Pancreas (tissue), 10 donors: ENCODE results near the gene CSK. TPM values are rescaled to one million over a fixed set of nuclear protein-coding genes. Genes with fewer than 3 reads are reported as not detected.
A peak's percentile ranks its signal among the peaks of the same experiment; 100 is the strongest.

Experiments used
- ATAC-seq, 4 donors: fragments of 200-7000 bp; cut with Tn5 transposase; one replicate each; pipeline versions ENCODE4 v1.8.0 to v1.9.1; 2020; ENCODE audit warnings: mild to moderate bottlenecking in 4 of 4, moderate library complexity in 4 of 4
- DNase-seq, 6 donors: peaks; one replicate each; pipeline ENCODE4 v3.0.0-alpha.2; 2020
- FAIRE-seq: peaks from 2 replicates; lab custom pipeline; 2012; peaks lifted over from hg19 to GRCh38; lab: Jason Lieb, UNC
- H3K27ac ChIP-seq, 4 donors: fragments of 200-600 bp; sonication (generic); 1 replicate in 3 of 4; 2 replicates in 1 of 4; pipeline versions ENCODE4 v1.5.0 to v1.8.0; 2020
- H3K27me3 ChIP-seq, 4 donors: fragments of 200-600 bp; one replicate each; pipeline ENCODE4 v1.8.0; 2021
- H3K36me3 ChIP-seq, 3 donors: fragments of 200-600 bp; sonication (generic) in 1 of 3; one replicate each; pipeline versions ENCODE4 v1.5.0 to v1.8.0; 2020 to 2021
- H3K4me1 ChIP-seq, 3 donors: fragments of 200-600 bp; one replicate each; pipeline ENCODE4 v1.8.0; 2021
- H3K4me3 ChIP-seq, 4 donors: fragments of 200-600 bp; sonication (generic) in 2 of 4; one replicate each; pipeline versions ENCODE4 v1.5.0 to v1.8.0; 2020 to 2021
- H3K9me3 ChIP-seq, 4 donors: fragments of 200-600 bp; one replicate each; pipeline ENCODE4 v1.8.0; 2021
- whole genome bisulfite sequencing, 2 donors: extraction: QIAGEN DNeasy Blood & Tissue Kit; methylation state at CpG; one replicate each; pipeline ENCODE4 v1.1.7; 2013; 5-methylcytosine and 5-hydroxymethylcytosine counted together
- intact Hi-C, 3 donors: fragments of 100-400 bp; cut with DNase I; formaldehyde crosslinking; loops; one replicate each; pipeline versions ENCODE4 v1.11.1 to v1.14.2; 2022
- polyA plus RNA-seq, 2 donors: library from polyadenylated mRNA; stranded (reverse); fragments of 200-250 nt; gene quantifications; one replicate each; pipeline ENCODE4 v1.2.3, GENCODE V29; 2013
- total RNA-seq, 6 donors: library from RNA; stranded (reverse); fragmentation: NEBNext Ultra II Directional in 4 of 6; extraction: Animal tissue kit (Norgen Biotek cat#: 25700) in 4 of 6; gene quantifications; one replicate each; pipeline versions ENCODE4 v1.2.1 to v1.2.4, GENCODE V29; 2021 to 2023
- TF ChIP-seq, protein P1 (sequence below), 4 donors: fragments of 200-600 bp; sonication (generic) in 3 of 4; IDR thresholded peaks; one replicate each; pipeline versions ENCODE4 v1.5.0 to v1.8.0; 2021; ENCODE audit warnings: antibody characterized with exemption in 4 of 4
- donor health status: healthy with polysubstance abuse.
- donor health status: DM: no; HTN: no; CAD: no; lungs with moderate emphysema.
- donor health status: DM: no; HTN: no; CAD: no.
- donor health status: control.
- donor health status: control.
- donor health status: Bipolar disorder and iron deficiency.
- donor health status: DM: yes; HTN: yes; CAD: no.
- donor health status: DM: no; HTN: no; CAD: no.
- donor health status: DM: no; HTN: no; CAD: no.
- donor health status: DM: yes; HTN: yes; CAD: no.

Gene CSK
- total and polyA plus RNA-seq, 8 donors: 8.5 to 35.1 (median 16.2) TPM

DNA sequence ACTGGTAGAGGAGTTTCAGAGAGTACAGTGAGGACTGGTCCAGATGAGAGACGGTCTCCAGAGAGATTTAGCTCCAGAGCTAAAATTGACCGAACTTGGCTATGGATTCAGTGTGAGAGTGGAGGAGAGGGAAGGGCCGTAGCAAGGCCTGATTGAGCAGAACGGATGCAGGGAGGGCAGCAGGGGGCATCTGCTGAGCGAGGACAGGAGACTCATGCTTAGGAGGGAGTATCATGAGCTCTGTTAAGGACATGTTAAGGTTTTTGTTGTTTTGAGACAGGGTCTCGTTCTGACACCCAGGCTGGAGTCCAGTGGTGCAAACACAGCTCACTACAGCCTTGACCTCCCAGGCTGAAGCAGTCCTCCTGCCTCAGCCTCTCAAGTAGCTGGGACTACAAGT lies 23.1 kb downstream of the CSK start:
- intact Hi-C loops: no loop called here
- Histone ChIP-seq H3K4me1 (peaks cover 0 to under 1% (median 0%) of the 10 kb centered on the region in 3 donors), H3K9me3 (no peaks in the 10 kb centered on the region), H3K27ac (no peak overlapping the region), H3K27me3 (no peaks in the 10 kb centered on the region), H3K4me3 (no peak overlapping the region), H3K36me3 (peaks cover 3 to 7% (median 5%) of the 10 kb centered on the region in 3 donors)
- DNase-seq: no peak
- WGBS, 2 donors: 78 to 87% methylated on average over 6 of the region's 6 CpGs
- TF ChIP-seq, protein P1, sequence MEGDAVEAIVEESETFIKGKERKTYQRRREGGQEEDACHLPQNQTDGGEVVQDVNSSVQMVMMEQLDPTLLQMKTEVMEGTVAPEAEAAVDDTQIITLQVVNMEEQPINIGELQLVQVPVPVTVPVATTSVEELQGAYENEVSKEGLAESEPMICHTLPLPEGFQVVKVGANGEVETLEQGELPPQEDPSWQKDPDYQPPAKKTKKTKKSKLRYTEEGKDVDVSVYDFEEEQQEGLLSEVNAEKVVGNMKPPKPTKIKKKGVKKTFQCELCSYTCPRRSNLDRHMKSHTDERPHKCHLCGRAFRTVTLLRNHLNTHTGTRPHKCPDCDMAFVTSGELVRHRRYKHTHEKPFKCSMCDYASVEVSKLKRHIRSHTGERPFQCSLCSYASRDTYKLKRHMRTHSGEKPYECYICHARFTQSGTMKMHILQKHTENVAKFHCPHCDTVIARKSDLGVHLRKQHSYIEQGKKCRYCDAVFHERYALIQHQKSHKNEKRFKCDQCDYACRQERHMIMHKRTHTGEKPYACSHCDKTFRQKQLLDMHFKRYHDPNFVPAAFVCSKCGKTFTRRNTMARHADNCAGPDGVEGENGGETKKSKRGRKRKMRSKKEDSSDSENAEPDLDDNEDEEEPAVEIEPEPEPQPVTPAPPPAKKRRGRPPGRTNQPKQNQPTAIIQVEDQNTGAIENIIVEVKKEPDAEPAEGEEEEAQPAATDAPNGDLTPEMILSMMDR (IDR thresholded peaks at IDR 0.05): no peak
- ATAC-seq: no peak
- FAIRE-seq: no peak

DNA sequence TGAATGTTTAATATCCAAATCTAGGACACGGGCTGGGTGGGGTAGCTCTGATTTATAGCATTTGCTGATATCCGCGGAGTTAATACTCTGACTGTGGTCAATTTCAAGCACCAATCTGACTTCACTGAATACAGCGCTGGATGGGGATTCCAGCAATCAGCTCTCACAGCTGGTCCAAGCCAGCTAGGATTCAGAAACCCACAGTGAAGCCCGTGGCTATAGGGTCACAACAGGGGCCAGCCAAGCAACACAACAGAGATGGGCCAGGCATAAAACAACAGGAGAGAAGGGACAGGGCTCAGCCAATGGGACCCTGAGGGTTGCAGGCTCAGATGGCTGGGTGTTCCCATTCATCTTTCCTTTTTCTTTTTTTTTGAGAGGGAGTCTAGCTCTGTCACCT lies 25.4 kb downstream of the CSK start:
- DNase-seq: no peak
- TF ChIP-seq, protein P1 (IDR thresholded peaks at IDR 0.05): no peak
- no peak overlapping the region for H3K4me3 ChIP-seq
- H3K27me3 ChIP-seq: no peaks in the 10 kb centered on the region
- H3K36me3 ChIP-seq: peaks cover 3 to 7% (median 3%) of the 10 kb centered on the region in 3 donors
- intact Hi-C loops: no loop called here
- 63 to 75% methylated on average over 5 of the region's 5 CpGs for WGBS, 2 donors
- no peak for ATAC-seq
- H3K27ac ChIP-seq: no peak overlapping the region
- no peaks in the 10 kb centered on the region for H3K4me1 ChIP-seq
- FAIRE-seq: no peak
- H3K9me3 ChIP-seq: no peaks in the 10 kb centered on the region

DNA sequence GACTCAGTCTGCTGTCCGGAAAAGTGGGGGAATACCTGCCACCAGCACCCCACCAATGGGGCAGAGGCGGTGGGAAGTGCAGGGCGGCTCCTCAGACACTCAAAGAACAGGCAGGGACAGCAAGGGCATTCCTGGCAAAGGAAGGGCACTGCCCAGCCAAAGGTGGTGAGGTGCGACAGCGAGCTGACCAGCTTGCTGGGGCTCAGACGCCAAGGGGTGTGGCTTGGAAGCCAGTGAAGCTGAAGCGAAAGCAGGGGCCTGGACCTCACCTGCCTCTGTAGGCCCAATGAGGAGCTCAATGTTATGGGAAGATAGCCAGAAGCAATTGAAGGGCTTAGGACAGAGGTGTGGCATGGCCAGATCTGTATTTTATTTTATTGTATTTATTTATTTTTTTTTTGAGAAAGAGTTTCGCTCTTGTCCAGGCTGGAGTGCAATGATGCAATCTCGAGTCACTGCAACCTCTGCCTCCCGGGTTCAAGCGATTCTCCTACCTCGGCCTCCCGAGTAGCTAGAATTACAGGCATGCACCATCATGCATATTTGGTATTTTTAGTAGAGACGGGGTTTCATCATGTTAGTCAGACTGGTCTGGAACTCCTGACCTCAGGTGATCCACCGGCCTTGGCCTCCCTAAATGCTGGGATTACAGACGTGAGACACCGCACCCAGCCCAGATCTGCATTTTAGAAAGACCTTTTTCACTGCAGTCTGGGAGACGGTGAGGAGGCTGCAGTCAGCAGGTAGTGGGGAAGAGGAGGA lies 26.4 kb downstream of the CSK start:
- TF ChIP-seq, protein P1 (IDR thresholded peaks at IDR 0.05): no peak
- no peak for DNase-seq
- 71 to 78% methylated on average over 18 of the region's 18 CpGs for WGBS, 2 donors
- peaks cover 0 to under 1% (median 0%) of the 10 kb centered on the region in 3 donors for H3K36me3 ChIP-seq
- no peak overlapping the region for H3K27ac ChIP-seq
- peak in 2 of 4 donors; percentile 33 to 45 for ATAC-seq
- no peak for FAIRE-seq
- no peaks in the 10 kb centered on the region for H3K27me3 ChIP-seq
- no peaks in the 10 kb centered on the region for H3K9me3 ChIP-seq
- intact Hi-C loops: no loop called here
- H3K4me1 ChIP-seq: no peaks in the 10 kb centered on the region
- no peak overlapping the region for H3K4me3 ChIP-seq

DNA sequence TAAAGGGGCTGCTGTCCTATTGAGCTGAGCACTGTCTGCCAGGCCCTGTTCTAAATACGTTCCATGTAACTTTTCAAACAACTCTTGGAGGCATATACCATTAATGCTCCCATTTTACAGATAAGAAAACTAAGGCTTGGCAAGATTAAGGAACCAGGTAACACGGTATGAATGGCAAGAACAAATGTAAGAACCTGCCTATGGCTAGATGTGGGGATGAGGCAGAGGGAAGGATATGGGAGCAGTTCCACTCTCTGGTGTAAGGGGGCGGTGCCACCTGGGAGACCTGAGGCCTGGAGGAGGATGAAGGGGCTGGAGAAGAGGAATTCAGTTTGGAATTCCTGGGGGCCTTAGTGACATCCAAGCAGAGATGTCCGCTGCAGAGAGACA lies 27.0 kb downstream of the CSK start:
- H3K27me3 ChIP-seq: no peaks in the 10 kb centered on the region
- H3K36me3 ChIP-seq: no peaks in the 10 kb centered on the region
- no peaks in the 10 kb centered on the region for H3K9me3 ChIP-seq
- FAIRE-seq: no peak
- intact Hi-C loops: no loop called here
- H3K4me3 ChIP-seq: no peak overlapping the region
- no peaks in the 10 kb centered on the region for H3K4me1 ChIP-seq
- no peak overlapping the region for H3K27ac ChIP-seq
- DNase-seq: no peak
- no peak for ATAC-seq
- TF ChIP-seq, protein P1 (IDR thresholded peaks at IDR 0.05): no peak
- WGBS, 2 donors: 63 to 73% methylated on average over 4 of the region's 4 CpGs

DNA sequence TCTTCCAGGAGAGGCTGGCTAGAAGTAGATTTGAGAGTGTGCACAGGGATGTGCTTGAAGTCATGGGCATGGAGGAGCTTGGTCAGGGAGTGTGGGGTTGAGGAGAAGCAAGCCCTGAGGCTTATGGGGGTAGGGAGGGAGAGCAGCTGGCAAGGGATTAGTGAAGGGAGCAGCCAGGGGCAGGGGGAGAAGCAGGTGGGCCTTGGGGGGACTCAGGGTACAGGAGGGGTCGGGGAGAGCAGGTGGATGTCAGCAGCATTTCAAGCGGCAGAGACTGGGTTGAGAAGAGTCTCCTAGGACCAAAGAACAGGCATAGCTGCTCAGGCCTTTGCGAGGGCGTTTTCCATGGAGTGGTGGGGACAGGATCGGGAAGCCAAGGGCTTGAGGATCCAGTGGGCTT lies 27.4 kb downstream of the CSK start:
- H3K27me3 ChIP-seq: no peaks in the 10 kb centered on the region
- FAIRE-seq (no peak), DNase-seq (no peak), ATAC-seq (no peak)
- H3K27ac ChIP-seq: no peak overlapping the region
- TF ChIP-seq, protein P1 (IDR thresholded peaks at IDR 0.05): no peak
- no peaks in the 10 kb centered on the region for H3K36me3 ChIP-seq
- H3K9me3 ChIP-seq: no peaks in the 10 kb centered on the region
- intact Hi-C loops: no loop called here
- no peak overlapping the region for H3K4me3 ChIP-seq
- 74 to 85% methylated on average over 5 of the region's 5 CpGs for WGBS, 2 donors
- H3K4me1 ChIP-seq: no peaks in the 10 kb centered on the region
